Frontal cortex (tissue), 4 donors: ENCODE results near the gene CDK9. TPM values are rescaled to one million over a fixed set of nuclear protein-coding genes. Genes with fewer than 3 reads are reported as not detected.

ENCODE experiments used
- DNase-seq, 2 donors: peaks; one replicate each; pipeline ENCODE4 v3.0.0; 2012; ENCODE audit warnings: low spot score in 2 of 2
- FAIRE-seq: peaks from 2 replicates; lab custom pipeline; 2012; peaks lifted over from hg19 to GRCh38; lab: Jason Lieb, UNC
- total RNA-seq: library from RNA; depleted of rRNA; stranded (reverse); fragments of >200 nt; gene quantifications from one replicate; pipeline ENCODE4 v1.2.3, GENCODE V29; 2014
- donor health status: control.
- donor health status: control.
- donor health status: control.

Gene CDK9
- total RNA-seq, 1 donor from 2014 or later: 40.4 TPM

- no peak for FAIRE-seq
These were observed 27.0 kb upstream of the CDK9 start for GRCh38 chr9:127758843-127759242.

GRCh38 chr9:127761061-127761460 is 24.8 kb upstream of the CDK9 start:
- no peak for FAIRE-seq
- no peak for DNase-seq

More at GRCh38 chr9:127758843-127759242, 27.0 kb upstream of the CDK9 start:
- DNase-seq: no peak

GRCh38 chr9:127761491-127761956 is 24.3 kb upstream of the CDK9 start:
- DNase-seq (no peak), FAIRE-seq (no peak)

GRCh38 chr9:127762111-127762676 is 23.6 kb upstream of the CDK9 start:
- FAIRE-seq (no peak), DNase-seq (peak in 1 of 2 donors; percentile 48)

- FAIRE-seq: no peak
- peak in 1 of 2 donors; percentile 42 for DNase-seq
These were observed 21.9 kb upstream of the CDK9 start for GRCh38 chr9:127763918-127764384.

GRCh38 chr9:127765418-127765817 is 20.4 kb upstream of the CDK9 start:
- FAIRE-seq: no peak
- DNase-seq: no peak

GRCh38 chr9:127767410-127767809 is 18.4 kb upstream of the CDK9 start:
- no peak for FAIRE-seq
- no peak for DNase-seq

GRCh38 chr9:127767909-127768331 is 17.9 kb upstream of the CDK9 start:
- DNase-seq: no peak
- FAIRE-seq: no peak

DNA sequence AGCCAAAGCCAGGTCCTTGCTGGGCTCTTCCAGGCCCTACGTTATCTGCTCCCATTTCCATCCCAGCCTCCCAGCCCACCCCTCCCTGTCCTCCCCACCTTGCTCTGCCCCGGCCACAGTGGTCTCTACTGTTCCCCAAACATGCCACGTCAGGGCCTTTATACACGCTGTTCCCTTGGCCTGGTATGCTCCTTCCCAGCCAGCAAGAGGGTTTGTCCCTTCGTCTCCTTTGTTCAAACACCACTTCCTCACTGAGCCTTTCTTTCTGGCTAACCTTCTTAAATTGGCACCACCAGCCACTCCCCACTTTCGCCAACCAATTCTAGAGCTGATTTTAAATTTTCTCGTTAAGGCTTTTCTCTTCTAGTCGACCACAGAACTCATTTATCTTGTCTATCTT is 17.1 kb upstream of the CDK9 start:
- FAIRE-seq (no peak), DNase-seq (no peak)

DNA sequence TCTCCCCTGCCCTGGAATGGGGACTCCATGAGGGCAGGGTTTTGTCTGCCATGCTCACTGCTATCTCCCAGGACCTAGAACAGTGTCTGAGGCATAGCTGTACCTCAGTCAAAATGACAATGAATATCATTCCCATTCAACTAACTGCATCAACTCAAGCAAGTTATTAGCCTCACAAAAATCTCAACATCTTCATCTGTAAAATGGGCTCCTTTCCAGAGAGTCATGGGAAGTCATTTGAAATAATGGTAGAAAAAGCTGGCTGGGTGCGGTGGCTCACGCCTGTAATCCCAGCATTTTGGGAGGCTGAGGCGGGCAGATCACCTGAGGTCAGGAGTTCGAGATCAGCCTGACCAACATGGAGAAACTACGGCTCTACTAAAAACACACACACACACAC is 16.7 kb upstream of the CDK9 start:
- no peak for DNase-seq
- no peak for FAIRE-seq

GRCh38 chr9:127769929-127770582 is 15.8 kb upstream of the CDK9 start:
- FAIRE-seq: no peak

GRCh38 chr9:127770583-127770904 is 15.3 kb upstream of the CDK9 start:
- DNase-seq (no peak), FAIRE-seq (no peak)

More at GRCh38 chr9:127769929-127770582, 15.8 kb upstream of the CDK9 start:
- DNase-seq: no peak

GRCh38 chr9:127770905-127771569 is 14.8 kb upstream of the CDK9 start:
- no peak for FAIRE-seq

GRCh38 chr9:127771570-127772189 is 14.2 kb upstream of the CDK9 start:
- no peak for DNase-seq
- FAIRE-seq: no peak

More at GRCh38 chr9:127770905-127771569, 14.8 kb upstream of the CDK9 start:
- DNase-seq: peak; percentile 81 to 94

- DNase-seq: no peak
- FAIRE-seq: no peak
These were observed 13.2 kb upstream of the CDK9 start for GRCh38 chr9:127772603-127773002.

GRCh38 chr9:127773272-127773671 is 12.6 kb upstream of the CDK9 start:
- FAIRE-seq: no peak
- no peak for DNase-seq

GRCh38 chr9:127773981-127774380 is 11.9 kb upstream of the CDK9 start:
- DNase-seq: no peak
- FAIRE-seq: no peak

- no peak for FAIRE-seq
- no peak for DNase-seq
These were observed 9.5 kb upstream of the CDK9 start for GRCh38 chr9:127776195-127776923.

DNA sequence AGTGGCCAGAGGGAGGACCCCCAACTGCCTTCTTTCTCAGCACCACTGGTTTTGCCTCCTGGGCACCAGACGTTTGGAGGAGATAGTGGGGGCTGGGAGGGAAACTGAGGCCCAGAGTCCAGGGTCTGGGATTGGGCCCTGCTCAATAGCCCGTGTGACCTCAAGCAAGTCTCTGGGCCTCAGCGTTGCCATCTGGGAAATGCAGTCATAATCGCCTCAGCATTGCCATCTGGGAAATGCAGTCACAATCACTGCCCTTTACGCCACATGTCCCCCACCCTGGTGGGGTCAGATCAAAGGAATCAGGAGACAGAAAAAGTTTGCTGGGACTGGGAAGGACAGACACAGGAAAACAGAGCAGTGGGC is 8.9 kb upstream of the CDK9 start:
- DNase-seq: no peak
- FAIRE-seq: no peak

GRCh38 chr9:127777368-127777980 is 8.4 kb upstream of the CDK9 start:
- FAIRE-seq (no peak), DNase-seq (no peak)
